Neural cell (in vitro differentiated cells): ENCODE measurements around the gene FBXL17. TPM values are rescaled to one million over a fixed set of nuclear protein-coding genes. Genes with fewer than 3 reads are reported as not detected.

ENCODE experiments used
- H2AFZ ChIP-seq: fragments of 200-600, 300-800 bp; sonication (generic), shearing (Covaris generic); 2 replicates; pipeline ENCODE4 v1.6.0; 2014; ENCODE audit warnings: low read depth, mild to moderate bottlenecking, antibody characterized with exemption, low read length, moderate library complexity
- H3F3A ChIP-seq: fragments of 200-600 bp; shearing (Covaris generic); 2 replicates; pipeline ENCODE4 v1.6.1; 2016; ENCODE audit warnings: mild to moderate bottlenecking, moderate library complexity, mixed read lengths, antibody characterized with exemption, low read length; ENCODE audit not compliant: insufficient read depth, poor library complexity, severe bottlenecking
- H3K27ac ChIP-seq: fragments of 200-600, 300-800 bp; sonication (generic), shearing (Covaris generic); 2 replicates; pipeline ENCODE4 v1.5.1; 2014; ENCODE audit warnings: mild to moderate bottlenecking, low read length, moderate library complexity
- H3K27me3 ChIP-seq: fragments of 300-800, 200-600 bp; sonication (generic), shearing (Covaris generic); 2 replicates; pipeline ENCODE4 v1.6.0; 2014; ENCODE audit warnings: mild to moderate bottlenecking, low read depth, low read length, moderate library complexity; ENCODE audit not compliant: insufficient read depth
- H3K36me3 ChIP-seq: fragments of 300-800, 200-600 bp; sonication (generic), shearing (Covaris generic); 2 replicates; pipeline ENCODE4 v1.5.1; 2014; ENCODE audit warnings: mild to moderate bottlenecking, antibody characterized with exemption, low read length, moderate library complexity; ENCODE audit not compliant: insufficient read depth
- H3K4me2 ChIP-seq: fragments of 300-800, 200-600 bp; sonication (generic), shearing (Covaris generic); 2 replicates; pipeline ENCODE4 v1.6.0; 2014; ENCODE audit warnings: mild to moderate bottlenecking, low read length
- H3K4me3 ChIP-seq: fragments of 300-800, 200-600 bp; sonication (generic), shearing (Covaris generic); 2 replicates; pipeline ENCODE4 v1.5.1; 2014; ENCODE audit warnings: mild to moderate bottlenecking, low read length, moderate library complexity
- H3K79me2 ChIP-seq: fragments of 200-600 bp; shearing (Covaris generic); replicated peaks from 2 replicates; pipeline ENCODE4 v1.6.0; 2014; ENCODE audit warnings: mild to moderate bottlenecking, low read length, moderate library complexity; ENCODE audit not compliant: insufficient read depth
- H3K9ac ChIP-seq: fragments of 300-800, 200-600 bp; sonication (generic), shearing (Covaris generic); 2 replicates; pipeline ENCODE4 v1.6.1; 2016; ENCODE audit warnings: mild to moderate bottlenecking, low read length, mixed read lengths
- H3K9me2 ChIP-seq: fragments of 200-600 bp; shearing (Covaris generic); 2 replicates; pipeline ENCODE4 v1.6.1; 2016; ENCODE audit warnings: mild to moderate bottlenecking, low read length, mixed read lengths; ENCODE audit not compliant: insufficient read depth
- H3K9me3 ChIP-seq: fragments of 200-600, 300-800 bp; sonication (generic), shearing (Covaris generic); 2 replicates; pipeline ENCODE4 v1.6.1; 2016; ENCODE audit warnings: mild to moderate bottlenecking, mixed run types, low read length, moderate library complexity, mixed read lengths
- H4K20me1 ChIP-seq: fragments of 200-600 bp; shearing (Covaris generic); 2 replicates; pipeline ENCODE4 v1.6.1; 2016; ENCODE audit warnings: mild to moderate bottlenecking, mixed run types; ENCODE audit not compliant: insufficient read depth
- EP300 ChIP-seq: fragments of 450-650 bp; conservative IDR thresholded peaks from 2 replicates; pipeline ENCODE4 v1.6.1; 2014; ENCODE audit warnings: antibody characterized with exemption, mild to moderate bottlenecking, moderate library complexity; ENCODE audit not compliant: poor library complexity, severe bottlenecking
- EZH2 ChIP-seq: fragments of 200-600, 300-800 bp; shearing (Covaris generic), sonication (generic); IDR thresholded peaks from 2 replicates; pipeline ENCODE4 v1.6.1; 2014; ENCODE audit warnings: antibody characterized with exemption, low read length, borderline replicate concordance, mild to moderate bottlenecking; ENCODE audit not compliant: insufficient read depth, poor library complexity, severe bottlenecking
- MXI1 ChIP-seq: fragments of 450-650 bp; conservative IDR thresholded peaks from 2 replicates; pipeline ENCODE4 v1.6.1; 2014; ENCODE audit warnings: antibody characterized with exemption, mild to moderate bottlenecking; ENCODE audit not compliant: poor library complexity, severe bottlenecking
- POLR2AphosphoS5 ChIP-seq: IDR thresholded peaks from 2 replicates; pipeline ENCODE4 v1.6.1; 2012
- RAD21 ChIP-seq: fragments of 450-650 bp; conservative IDR thresholded peaks from 2 replicates; pipeline ENCODE4 v1.6.1; 2014; ENCODE audit warnings: antibody characterized with exemption, mild to moderate bottlenecking, moderate library complexity
- SMC3 ChIP-seq: fragments of 450-650 bp; conservative IDR thresholded peaks from 2 replicates; pipeline ENCODE4 v1.6.1; 2014; ENCODE audit warnings: antibody characterized with exemption, mild to moderate bottlenecking, moderate library complexity; ENCODE audit not compliant: poor library complexity
- TAF1 ChIP-seq: IDR thresholded peaks from 2 replicates; pipeline ENCODE4 v1.6.1; 2012; ENCODE audit warnings: low read depth
- polyA plus RNA-seq: library from polyadenylated mRNA; depleted of rRNA; stranded (reverse); fragments of >200 nt; gene quantifications from 2 replicates; pipeline ENCODE4 v1.2.3, GENCODE V29; 2014
- TF ChIP-seq, protein P1 (sequence below): fragments of 450-650 bp; IDR thresholded peaks from 2 replicates; pipeline ENCODE4 v1.5.1; 2014; ENCODE audit warnings: antibody characterized with exemption, mild to moderate bottlenecking, moderate library complexity; ENCODE audit not compliant: poor library complexity, severe bottlenecking
- TF ChIP-seq, protein P2 (sequence below): IDR thresholded peaks from 2 replicates; pipeline ENCODE4 v1.6.1; 2012; ENCODE audit warnings: borderline replicate concordance

The FBXL17 gene
- polyA plus RNA-seq, 1 donor from 2014 or later = 19.6 TPM

DNA sequence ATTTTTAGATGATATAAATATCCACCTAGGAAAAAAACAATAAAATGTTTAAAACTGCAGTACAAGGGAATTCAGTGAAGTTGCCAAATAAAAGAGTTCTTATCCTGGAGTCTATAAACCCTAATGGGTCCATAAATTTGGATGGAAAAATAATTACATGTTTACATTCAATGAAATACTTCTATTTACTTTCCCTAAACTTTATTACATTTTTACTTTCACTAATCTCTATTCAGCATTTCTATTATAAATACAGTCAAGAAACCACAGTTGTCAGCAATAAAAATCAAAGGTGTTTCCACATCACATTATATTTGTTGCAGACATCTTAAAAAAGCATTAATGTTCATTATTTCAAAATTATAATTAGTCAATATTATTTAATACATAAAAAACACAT lies 118.6 kb downstream of the FBXL17 start:
- Histone ChIP-seq H3K9me3 (no peaks in the 10 kb centered on the region), H3K27me3 (no peaks in the 10 kb centered on the region), H3K36me3 (no peaks in the 10 kb centered on the region), H3K27ac (no peak overlapping the region), H3K4me2 (no peak overlapping the region), H3K79me2 (no peaks in the 10 kb centered on the region), H4K20me1 (no peaks in the 10 kb centered on the region), H3K9me2 (no peaks in the 10 kb centered on the region), H3K4me3 (no peak overlapping the region), H3K9ac (no peak overlapping the region), H2AFZ (no peak overlapping the region), H3F3A (no peaks in the 10 kb centered on the region)
- TF ChIP-seq, protein P1, sequence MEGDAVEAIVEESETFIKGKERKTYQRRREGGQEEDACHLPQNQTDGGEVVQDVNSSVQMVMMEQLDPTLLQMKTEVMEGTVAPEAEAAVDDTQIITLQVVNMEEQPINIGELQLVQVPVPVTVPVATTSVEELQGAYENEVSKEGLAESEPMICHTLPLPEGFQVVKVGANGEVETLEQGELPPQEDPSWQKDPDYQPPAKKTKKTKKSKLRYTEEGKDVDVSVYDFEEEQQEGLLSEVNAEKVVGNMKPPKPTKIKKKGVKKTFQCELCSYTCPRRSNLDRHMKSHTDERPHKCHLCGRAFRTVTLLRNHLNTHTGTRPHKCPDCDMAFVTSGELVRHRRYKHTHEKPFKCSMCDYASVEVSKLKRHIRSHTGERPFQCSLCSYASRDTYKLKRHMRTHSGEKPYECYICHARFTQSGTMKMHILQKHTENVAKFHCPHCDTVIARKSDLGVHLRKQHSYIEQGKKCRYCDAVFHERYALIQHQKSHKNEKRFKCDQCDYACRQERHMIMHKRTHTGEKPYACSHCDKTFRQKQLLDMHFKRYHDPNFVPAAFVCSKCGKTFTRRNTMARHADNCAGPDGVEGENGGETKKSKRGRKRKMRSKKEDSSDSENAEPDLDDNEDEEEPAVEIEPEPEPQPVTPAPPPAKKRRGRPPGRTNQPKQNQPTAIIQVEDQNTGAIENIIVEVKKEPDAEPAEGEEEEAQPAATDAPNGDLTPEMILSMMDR = no peak

DNA sequence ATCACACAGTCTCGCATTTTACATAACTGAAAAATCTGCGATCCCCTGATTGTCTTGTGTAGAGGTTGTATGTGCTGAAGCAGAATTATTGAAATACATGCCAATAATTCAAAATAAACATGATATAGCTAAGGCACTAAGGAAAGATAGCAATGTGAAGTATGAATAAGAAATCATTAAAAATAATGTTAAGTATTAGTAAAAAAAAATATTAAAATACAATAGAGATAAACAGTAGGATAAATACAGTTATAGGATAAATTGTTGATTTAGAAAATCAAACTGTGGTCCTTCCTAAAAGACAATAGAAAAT lies 121.1 kb downstream of the FBXL17 start:
- Histone ChIP-seq H4K20me1 (no peaks in the 10 kb centered on the region), H2AFZ (no peak overlapping the region), H3F3A (no peaks in the 10 kb centered on the region), H3K9me2 (no peaks in the 10 kb centered on the region), H3K9me3 (no peaks in the 10 kb centered on the region), H3K9ac (no peak overlapping the region), H3K27ac (no peak overlapping the region), H3K4me3 (no peak overlapping the region), H3K79me2 (no peaks in the 10 kb centered on the region), H3K4me2 (no peak overlapping the region), H3K36me3 (no peaks in the 10 kb centered on the region), H3K27me3 (no peaks in the 10 kb centered on the region)
- TF ChIP-seq POLR2AphosphoS5 = no peak

DNA sequence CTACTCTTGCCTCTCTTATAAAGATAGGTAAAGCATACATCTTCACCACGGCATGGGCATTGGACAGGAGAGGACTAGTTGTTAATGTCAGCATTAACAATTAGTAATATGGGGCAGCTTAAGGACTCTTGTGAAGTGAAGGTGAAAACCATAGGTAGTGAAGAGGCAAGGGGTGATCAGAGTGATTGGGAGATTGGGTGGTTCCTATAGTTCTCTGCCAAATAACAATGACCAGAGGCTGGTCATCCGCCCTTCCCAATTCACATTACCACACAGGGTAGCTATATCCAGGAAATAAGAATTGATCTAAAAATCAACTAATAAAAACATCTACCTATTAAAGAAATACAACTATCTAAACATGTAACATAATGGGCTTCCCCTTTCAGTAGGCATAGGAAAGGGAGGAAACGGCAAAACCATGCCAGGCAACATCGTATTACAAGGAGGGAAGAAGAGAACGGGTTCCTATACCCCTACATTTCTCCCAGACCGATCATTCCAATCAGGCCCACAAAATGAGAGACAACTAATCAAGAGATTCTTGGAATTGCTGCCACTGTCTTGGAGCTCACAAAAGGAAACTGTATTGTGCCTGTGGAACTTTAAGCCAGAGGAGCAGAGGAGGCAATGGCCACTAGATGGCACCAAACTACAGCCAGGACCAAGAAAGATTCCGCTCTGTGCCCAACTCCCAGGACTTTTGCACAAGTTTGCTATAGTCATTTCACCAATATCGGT lies 121.6 kb downstream of the FBXL17 start:
- no peaks in the 10 kb centered on the region for H3K9me3 ChIP-seq
- no peak overlapping the region for H3K27ac ChIP-seq
- H2AFZ ChIP-seq = no peak overlapping the region
- no peaks in the 10 kb centered on the region for H3F3A ChIP-seq
- H3K79me2 ChIP-seq = no peaks in the 10 kb centered on the region
- H3K4me2 ChIP-seq = no peak overlapping the region
- TF ChIP-seq RAD21 (peak; percentile 78), EZH2 (no peak), POLR2AphosphoS5 (no peak), SMC3 (peak; percentile 74), EP300 (no peak), TAF1 (no peak), MXI1 (no peak)
- TF ChIP-seq, protein P1 = peak; percentile 84
- TF ChIP-seq, protein P2, sequence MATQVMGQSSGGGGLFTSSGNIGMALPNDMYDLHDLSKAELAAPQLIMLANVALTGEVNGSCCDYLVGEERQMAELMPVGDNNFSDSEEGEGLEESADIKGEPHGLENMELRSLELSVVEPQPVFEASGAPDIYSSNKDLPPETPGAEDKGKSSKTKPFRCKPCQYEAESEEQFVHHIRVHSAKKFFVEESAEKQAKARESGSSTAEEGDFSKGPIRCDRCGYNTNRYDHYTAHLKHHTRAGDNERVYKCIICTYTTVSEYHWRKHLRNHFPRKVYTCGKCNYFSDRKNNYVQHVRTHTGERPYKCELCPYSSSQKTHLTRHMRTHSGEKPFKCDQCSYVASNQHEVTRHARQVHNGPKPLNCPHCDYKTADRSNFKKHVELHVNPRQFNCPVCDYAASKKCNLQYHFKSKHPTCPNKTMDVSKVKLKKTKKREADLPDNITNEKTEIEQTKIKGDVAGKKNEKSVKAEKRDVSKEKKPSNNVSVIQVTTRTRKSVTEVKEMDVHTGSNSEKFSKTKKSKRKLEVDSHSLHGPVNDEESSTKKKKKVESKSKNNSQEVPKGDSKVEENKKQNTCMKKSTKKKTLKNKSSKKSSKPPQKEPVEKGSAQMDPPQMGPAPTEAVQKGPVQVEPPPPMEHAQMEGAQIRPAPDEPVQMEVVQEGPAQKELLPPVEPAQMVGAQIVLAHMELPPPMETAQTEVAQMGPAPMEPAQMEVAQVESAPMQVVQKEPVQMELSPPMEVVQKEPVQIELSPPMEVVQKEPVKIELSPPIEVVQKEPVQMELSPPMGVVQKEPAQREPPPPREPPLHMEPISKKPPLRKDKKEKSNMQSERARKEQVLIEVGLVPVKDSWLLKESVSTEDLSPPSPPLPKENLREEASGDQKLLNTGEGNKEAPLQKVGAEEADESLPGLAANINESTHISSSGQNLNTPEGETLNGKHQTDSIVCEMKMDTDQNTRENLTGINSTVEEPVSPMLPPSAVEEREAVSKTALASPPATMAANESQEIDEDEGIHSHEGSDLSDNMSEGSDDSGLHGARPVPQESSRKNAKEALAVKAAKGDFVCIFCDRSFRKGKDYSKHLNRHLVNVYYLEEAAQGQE = no peak
- H3K36me3 ChIP-seq = no peaks in the 10 kb centered on the region
- no peaks in the 10 kb centered on the region for H4K20me1 ChIP-seq
- H3K4me3 ChIP-seq = no peak overlapping the region
- H3K9me2 ChIP-seq = no peaks in the 10 kb centered on the region
- no peak overlapping the region for H3K9ac ChIP-seq
- no peaks in the 10 kb centered on the region for H3K27me3 ChIP-seq
